WTC11 (cell line): Measurements from ENCODE around the gene UNC13D. TPM values are rescaled to one million over a fixed set of nuclear protein-coding genes. Genes with fewer than 3 reads are reported as not detected.
A peak's percentile ranks its signal among the peaks of the same experiment; 100 is the strongest.
"Not testable (repeated sequence)": the region's sequence is repeated elsewhere in the genome, so short reads cannot be mapped to it uniquely, and the experiment has no call there.

Source experiments
- ATAC-seq: fragments of 200-7000 bp; cut with Tn5 transposase; 2 replicates; pipeline ENCODE4 v1.10.0; 2021; ENCODE audit warnings: mild to moderate bottlenecking, moderate library complexity
- CTCF ChIA-PET: fragments of 300-600 bp; sonication (Branson Sonifier 250); formaldehyde crosslinking; loops from one replicate; lab custom pipeline; 2021; ENCODE audit warnings: antibody characterized with exemption; lab: Charles Lee
- POLR2A ChIA-PET: fragments of 350-600 bp; sonication (Branson Sonifier 250); formaldehyde crosslinking; loops from one replicate; lab custom pipeline; 2021; ENCODE audit warnings: antibody characterized with exemption; lab: Charles Lee
- DNase-seq: peaks from one replicate; pipeline ENCODE4 v3.0.0; 2021; ENCODE audit warnings: low spot score
- H3K27ac Mint-ChIP-seq: 2 replicates; pipeline ENCODE4 v1.8.0; 2021; ENCODE audit warnings: mixed read lengths
- H3K27me3 Mint-ChIP-seq: 2 replicates; pipeline ENCODE4 v1.8.0; 2021; ENCODE audit warnings: low read depth, mild to moderate bottlenecking, moderate library complexity, mixed read lengths
- H3K36me3 Mint-ChIP-seq: 2 replicates; pipeline ENCODE4 v1.8.0; 2021; ENCODE audit warnings: mixed read lengths
- H3K4me1 Mint-ChIP-seq: 2 replicates; pipeline ENCODE4 v1.8.0; 2022; ENCODE audit warnings: mixed read lengths
- H3K4me3 Mint-ChIP-seq: 2 replicates; pipeline ENCODE4 v1.8.0; 2021; ENCODE audit warnings: mild to moderate bottlenecking, moderate library complexity, mixed read lengths
- H3K9me3 Mint-ChIP-seq: 2 replicates; pipeline ENCODE4 v1.8.0; 2021; ENCODE audit warnings: mixed read lengths
- EMX1 ChIP-seq: fragments of 250-450 bp; sonication (Bioruptor Pico); IDR thresholded peaks from 2 replicates; pipeline ENCODE4 v1.8.0; 2021; ENCODE audit warnings: mild to moderate bottlenecking
- FOXJ3 ChIP-seq: sonication (generic); formaldehyde crosslinking; IDR thresholded peaks from 2 replicates; pipeline ENCODE4 v1.9.0; 2021; ENCODE audit warnings: missing genetic modification reagents, mild to moderate bottlenecking, borderline replicate concordance
- FOXK1 ChIP-seq: sonication (generic); formaldehyde crosslinking; IDR thresholded peaks from 2 replicates; pipeline ENCODE4 v1.8.0; 2022; ENCODE audit warnings: mild to moderate bottlenecking, moderate library complexity, missing genetic modification reagents
- KAT7 ChIP-seq: sonication (generic); formaldehyde crosslinking; IDR thresholded peaks from 2 replicates; pipeline ENCODE4 v1.8.1; 2023; ENCODE audit warnings: missing genetic modification reagents, mild to moderate bottlenecking, borderline replicate concordance
- NFATC4 ChIP-seq: fragments of 250-450 bp; sonication (Bioruptor Pico); IDR thresholded peaks from 2 replicates; pipeline ENCODE4 v1.9.0; 2021; ENCODE audit warnings: mild to moderate bottlenecking
- SP1 ChIP-seq: sonication (generic); formaldehyde crosslinking; conservative IDR thresholded peaks from 2 replicates; pipeline ENCODE4 v1.8.1; 2022; ENCODE audit warnings: missing genetic modification reagents
- TEAD1 ChIP-seq: sonication (generic); formaldehyde crosslinking; IDR thresholded peaks from 2 replicates; pipeline ENCODE4 v1.8.0; 2022; ENCODE audit warnings: mild to moderate bottlenecking, missing genetic modification reagents
- ZNF416 ChIP-seq: fragments of 250-450 bp; sonication (Bioruptor Pico); IDR thresholded peaks from 2 replicates; pipeline ENCODE4 v1.9.0; 2021; ENCODE audit warnings: mild to moderate bottlenecking, inconsistent platforms
- ZNF423 ChIP-seq: fragments of 250-450 bp; sonication (Bioruptor Pico); IDR thresholded peaks from 2 replicates; pipeline ENCODE4 v2.1.2; 2022; ENCODE audit warnings: mild to moderate bottlenecking, moderate library complexity
- ZNF532 ChIP-seq: fragments of 250-450 bp; sonication (Bioruptor Pico); IDR thresholded peaks from 2 replicates; pipeline ENCODE4 v1.9.0; 2021; ENCODE audit warnings: mild to moderate bottlenecking, borderline replicate concordance
- total RNA-seq: library from RNA; stranded (reverse); gene quantifications from 3 replicates; pipeline ENCODE4 v1.2.3, GENCODE V29; 2021
- TF ChIP-seq, protein P1 (sequence below): sonication (generic); formaldehyde crosslinking; IDR thresholded peaks from 2 replicates; pipeline ENCODE4 v1.8.0; 2022; ENCODE audit warnings: mild to moderate bottlenecking, missing genetic modification reagents
- TF ChIP-seq, protein P2 (sequence below): fragments of 200-600 bp; IDR thresholded peaks from 2 replicates; pipeline ENCODE4 v1.8.0; 2022; ENCODE audit warnings: antibody characterized with exemption
- TF ChIP-seq, protein P3 (sequence below): fragments of 250-450 bp; sonication (Bioruptor Pico); IDR thresholded peaks from 2 replicates; pipeline ENCODE4 v2.1.2; 2022; ENCODE audit warnings: mild to moderate bottlenecking, moderate library complexity

The UNC13D gene
- total RNA-seq, 1 experiment from 2014 or later = 13.1 TPM

DNA sequence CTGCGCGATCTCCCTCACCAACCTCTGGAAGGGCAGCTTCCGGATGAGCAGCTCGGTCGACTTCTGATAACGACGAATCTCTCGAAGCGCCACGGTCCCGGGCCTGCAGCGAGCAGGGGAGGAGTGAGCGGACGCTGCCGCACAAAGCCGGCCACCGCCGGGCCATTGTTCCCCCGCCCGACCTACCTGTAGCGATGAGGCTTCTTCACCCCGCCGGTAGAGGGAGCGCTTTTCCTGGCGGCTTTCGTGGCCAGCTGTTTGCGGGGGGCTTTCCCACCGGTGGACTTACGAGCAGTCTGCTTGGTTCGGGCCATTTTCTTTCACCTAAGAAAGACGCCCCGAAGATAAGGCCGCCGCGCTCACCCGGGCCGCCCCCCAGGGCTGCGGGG is 65.3 kb downstream of the UNC13D start (continued):
- TF ChIP-seq ZNF532 (CRISPR knock-in tag) (peak; percentile 75; the same call in 1 of the 2 replicates), TEAD1 (CRISPR knock-in tag) (0 out of 2 replicates have a peak, but pooled peaks have one; percentile 18), FOXJ3 (CRISPR knock-in tag) (no peak), ZNF423 (no peak), SP1 (no peak), NFATC4 (CRISPR knock-in tag) (peak; percentile 64; the same call in 1 of the 2 replicates), FOXK1 (CRISPR knock-in tag) (no peak), ZNF416 (CRISPR knock-in tag) (peak; percentile 14; the same call in 1 of the 2 replicates), EMX1 (CRISPR knock-in tag) (0 out of 2 replicates have a peak, but pooled peaks have one; percentile 56), KAT7 (CRISPR knock-in tag) (no peak)
- TF ChIP-seq, protein P1, sequence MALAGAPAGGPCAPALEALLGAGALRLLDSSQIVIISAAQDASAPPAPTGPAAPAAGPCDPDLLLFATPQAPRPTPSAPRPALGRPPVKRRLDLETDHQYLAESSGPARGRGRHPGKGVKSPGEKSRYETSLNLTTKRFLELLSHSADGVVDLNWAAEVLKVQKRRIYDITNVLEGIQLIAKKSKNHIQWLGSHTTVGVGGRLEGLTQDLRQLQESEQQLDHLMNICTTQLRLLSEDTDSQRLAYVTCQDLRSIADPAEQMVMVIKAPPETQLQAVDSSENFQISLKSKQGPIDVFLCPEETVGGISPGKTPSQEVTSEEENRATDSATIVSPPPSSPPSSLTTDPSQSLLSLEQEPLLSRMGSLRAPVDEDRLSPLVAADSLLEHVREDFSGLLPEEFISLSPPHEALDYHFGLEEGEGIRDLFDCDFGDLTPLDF = no peak
- TF ChIP-seq, protein P2, sequence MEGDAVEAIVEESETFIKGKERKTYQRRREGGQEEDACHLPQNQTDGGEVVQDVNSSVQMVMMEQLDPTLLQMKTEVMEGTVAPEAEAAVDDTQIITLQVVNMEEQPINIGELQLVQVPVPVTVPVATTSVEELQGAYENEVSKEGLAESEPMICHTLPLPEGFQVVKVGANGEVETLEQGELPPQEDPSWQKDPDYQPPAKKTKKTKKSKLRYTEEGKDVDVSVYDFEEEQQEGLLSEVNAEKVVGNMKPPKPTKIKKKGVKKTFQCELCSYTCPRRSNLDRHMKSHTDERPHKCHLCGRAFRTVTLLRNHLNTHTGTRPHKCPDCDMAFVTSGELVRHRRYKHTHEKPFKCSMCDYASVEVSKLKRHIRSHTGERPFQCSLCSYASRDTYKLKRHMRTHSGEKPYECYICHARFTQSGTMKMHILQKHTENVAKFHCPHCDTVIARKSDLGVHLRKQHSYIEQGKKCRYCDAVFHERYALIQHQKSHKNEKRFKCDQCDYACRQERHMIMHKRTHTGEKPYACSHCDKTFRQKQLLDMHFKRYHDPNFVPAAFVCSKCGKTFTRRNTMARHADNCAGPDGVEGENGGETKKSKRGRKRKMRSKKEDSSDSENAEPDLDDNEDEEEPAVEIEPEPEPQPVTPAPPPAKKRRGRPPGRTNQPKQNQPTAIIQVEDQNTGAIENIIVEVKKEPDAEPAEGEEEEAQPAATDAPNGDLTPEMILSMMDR = peak; percentile 68
- TF ChIP-seq, protein P3, sequence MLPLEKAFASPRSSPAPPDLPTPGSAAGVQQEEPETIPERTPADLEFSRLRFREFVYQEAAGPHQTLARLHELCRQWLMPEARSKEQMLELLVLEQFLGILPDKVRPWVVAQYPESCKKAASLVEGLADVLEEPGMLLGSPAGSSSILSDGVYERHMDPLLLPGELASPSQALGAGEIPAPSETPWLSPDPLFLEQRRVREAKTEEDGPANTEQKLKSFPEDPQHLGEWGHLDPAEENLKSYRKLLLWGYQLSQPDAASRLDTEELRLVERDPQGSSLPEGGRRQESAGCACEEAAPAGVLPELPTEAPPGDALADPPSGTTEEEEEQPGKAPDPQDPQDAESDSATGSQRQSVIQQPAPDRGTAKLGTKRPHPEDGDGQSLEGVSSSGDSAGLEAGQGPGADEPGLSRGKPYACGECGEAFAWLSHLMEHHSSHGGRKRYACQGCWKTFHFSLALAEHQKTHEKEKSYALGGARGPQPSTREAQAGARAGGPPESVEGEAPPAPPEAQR (CRISPR knock-in tag) = no peak

GRCh38 chr17:75778066-75778860 is 65.9 kb downstream of the UNC13D start:
- H3K4me3 Mint-ChIP-seq = peak overlapping the region; percentile 94
- TF ChIP-seq NFATC4 (CRISPR knock-in tag) = peak; percentile 36; the same call in 1 of the 2 replicates
- TF ChIP-seq, all 79 proteins: peak for 1; not testable (repeated sequence) for 78
- ChIA-PET CTCF (interaction anchor here (1.1 to 3.0 kb wide), 5 partner anchors 14 to 77 kb away, joined by 5 to 39 read pairs (median 17); partner anchors contain the start of genes GALK1 and WBP2), POLR2A (interaction anchor here (0.6 to 1.4 kb wide), 3 partner anchors 12 to 50 kb away, joined by 3 to 6 read pairs (median 3); partner anchors contain the start of gene GALK1)
- peak overlapping the region; percentile 97 for H3K27ac Mint-ChIP-seq
- H3K4me1 Mint-ChIP-seq = peaks cover 38% of the 10 kb centered on the region
- H3K36me3 Mint-ChIP-seq = peaks cover 28% of the 10 kb centered on the region
- DNase-seq, ATAC-seq, H3K27me3 Mint-ChIP-seq, H3K9me3 Mint-ChIP-seq: not testable (repeated sequence)
